Amniotic epithelial cell (primary cell): ENCODE measurements around the gene ATG101.

Source experiments
- DNase-seq: peaks from one replicate; pipeline ENCODE4 v3.0.0-alpha.2; 2010; ENCODE audit warnings: low read depth

ATG101 gene

GRCh38 chr12:52042706-52043385, 26.9 kb upstream of the ATG101 start:
- DNase-seq, result no peak

- DNase-seq, result no peak
Observed at GRCh38 chr12:52043386-52044212, 26.2 kb upstream of the ATG101 start.

- DNase-seq, result no peak
Observed at GRCh38 chr12:52044292-52044983, 25.3 kb upstream of the ATG101 start.

GRCh38 chr12:52045794-52046199, 24.0 kb upstream of the ATG101 start:
- DNase-seq, result no peak

- no peak for DNase-seq
Observed at GRCh38 chr12:52046859-52047258, 22.9 kb upstream of the ATG101 start.

DNA sequence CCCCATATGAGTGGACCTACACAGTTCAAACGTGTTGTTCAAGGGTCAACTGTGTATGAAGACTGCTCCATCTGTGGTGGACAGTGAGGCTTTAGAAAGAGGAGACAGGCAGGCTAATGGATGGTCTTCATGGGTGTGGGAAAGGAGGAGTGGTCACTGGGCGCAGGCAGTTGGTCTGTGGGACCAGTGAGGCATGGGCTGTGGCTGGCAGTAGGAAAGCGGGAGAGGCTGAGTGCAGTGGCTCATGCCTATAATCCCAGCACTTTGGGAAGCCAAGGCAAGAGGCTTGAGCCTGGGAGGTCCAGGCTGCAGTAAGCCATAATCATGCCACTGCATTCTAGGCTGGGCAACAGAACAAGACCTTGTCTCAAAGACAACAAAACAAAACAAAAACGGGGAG, 20.5 kb upstream of the ATG101 start:
- no peak for DNase-seq

DNA sequence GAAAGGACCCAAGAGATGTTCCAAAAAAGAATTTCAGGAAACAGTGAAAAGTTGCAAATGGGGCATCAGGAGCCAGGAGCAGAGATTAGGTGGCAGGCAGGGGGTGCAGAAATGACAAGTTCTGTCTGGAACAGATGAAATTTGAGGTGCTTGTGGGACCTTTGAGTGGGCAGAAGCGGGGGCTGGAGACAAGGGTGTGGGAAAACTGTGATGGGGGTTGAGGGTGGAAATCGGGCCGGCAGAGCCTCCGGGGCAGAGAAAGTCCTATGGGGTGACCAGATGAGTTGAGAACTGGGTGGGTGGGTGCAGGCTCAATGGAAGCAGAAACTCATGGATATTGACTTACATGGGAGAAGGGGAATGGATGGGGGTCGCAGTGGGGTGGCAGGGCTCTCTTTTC, 20.1 kb upstream of the ATG101 start:
- DNase-seq, result no peak

- DNase-seq, result no peak
Observed at GRCh38 chr12:52050116-52050757, 19.5 kb upstream of the ATG101 start.

DNA sequence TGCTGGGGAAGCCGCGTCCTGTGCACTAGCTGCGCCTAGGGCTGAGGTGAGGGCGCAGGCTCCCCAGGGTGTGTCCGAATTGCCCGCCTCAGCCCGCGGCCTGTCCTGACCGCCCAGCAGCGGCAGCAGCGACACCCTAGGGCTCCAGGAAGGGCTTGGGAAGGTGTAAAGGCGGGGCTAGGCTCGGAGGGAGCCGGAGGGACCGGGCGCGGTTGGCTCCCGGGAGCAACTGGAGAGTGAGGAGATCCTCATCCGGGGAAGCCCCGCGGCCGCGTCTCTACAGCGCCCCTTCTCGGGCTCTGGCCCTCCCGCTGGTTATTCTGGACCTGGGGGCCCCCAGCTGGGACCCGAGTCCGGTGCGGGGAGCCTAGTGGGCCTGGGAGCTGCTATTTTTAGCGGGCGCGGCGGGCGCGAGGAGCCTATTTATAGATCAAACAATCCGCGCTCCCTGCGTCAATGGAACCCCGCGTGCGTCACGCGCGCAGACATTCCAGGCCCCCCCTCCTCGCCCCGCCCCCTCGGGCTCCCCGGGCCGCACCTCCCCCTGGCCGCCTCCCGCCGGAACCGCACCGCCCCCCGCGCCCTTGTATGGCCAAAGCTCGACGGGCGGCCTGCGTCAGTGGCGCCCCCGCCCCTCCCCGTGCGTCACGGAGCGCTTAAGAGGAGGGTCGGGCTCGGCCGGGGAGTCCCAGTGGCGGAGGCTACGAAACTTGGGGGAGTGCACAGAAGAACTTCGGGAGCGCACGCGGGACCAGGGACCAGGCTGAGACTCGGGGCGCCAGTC, 18.8 kb upstream of the ATG101 start, which contains the start of gene NR4A1:
Gene NR4A1, plus strand, starts transcription at position 685 of the 784 bp plus-strand sequence. CDS start 2,887 bp downstream, outside the sequence.
- DNase-seq, result peak; percentile 85

GRCh38 chr12:52052468-52053186, 17.2 kb upstream of the ATG101 start:
- no peak for DNase-seq

- DNase-seq, result no peak
Observed at GRCh38 chr12:52053536-52054209, 16.1 kb upstream of the ATG101 start.

GRCh38 chr12:52054231-52054832, 15.4 kb upstream of the ATG101 start:
- DNase-seq, result no peak

- DNase-seq, result no peak
Observed at GRCh38 chr12:52054833-52055730, 14.7 kb upstream of the ATG101 start.

DNA sequence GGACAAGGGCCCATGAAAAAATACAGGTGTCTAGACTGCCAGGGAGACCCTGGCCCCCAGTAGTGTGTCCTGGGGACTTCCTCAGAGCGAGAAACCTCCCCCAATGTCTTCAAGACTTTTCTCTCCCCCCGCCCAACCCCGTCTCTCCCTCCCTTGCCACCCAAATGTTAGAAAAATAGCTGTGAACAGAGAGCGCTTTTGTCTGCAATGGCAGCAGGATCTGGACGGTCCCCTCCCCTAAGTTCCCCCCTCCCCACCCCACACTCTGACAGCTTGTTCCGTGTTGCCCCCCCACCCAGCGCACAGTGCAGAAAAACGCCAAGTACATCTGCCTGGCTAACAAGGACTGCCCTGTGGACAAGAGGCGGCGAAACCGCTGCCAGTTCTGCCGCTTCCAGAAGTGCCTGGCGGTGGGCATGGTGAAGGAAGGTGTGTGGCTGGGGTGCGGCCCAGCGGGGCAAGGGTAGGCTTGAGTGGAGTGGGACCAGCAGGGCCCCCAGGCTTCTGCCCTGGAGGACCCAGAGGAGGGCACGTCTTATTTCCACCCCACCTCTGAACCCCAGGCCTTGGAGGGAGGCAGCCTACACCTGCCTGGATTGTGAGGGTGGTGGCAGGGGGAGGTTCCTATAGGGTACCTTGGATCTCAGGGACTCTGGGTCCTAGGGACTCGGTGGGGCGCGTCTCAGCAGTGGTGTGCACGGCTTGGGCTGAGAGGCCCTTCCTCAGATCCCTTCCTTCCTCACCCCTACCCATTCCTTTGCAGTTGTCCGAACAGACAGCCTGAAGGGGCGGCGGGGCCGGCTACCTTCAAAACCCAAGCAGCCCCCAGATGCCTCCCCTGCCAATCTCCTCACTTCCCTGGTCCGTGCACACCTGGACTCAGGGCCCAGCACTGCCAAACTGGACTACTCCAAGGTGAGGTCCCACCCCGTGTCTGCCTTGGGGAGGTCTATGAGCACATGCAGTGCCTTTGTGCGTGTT, 13.8 kb upstream of the ATG101 start:
- DNase-seq, result no peak

GRCh38 chr12:52056801-52057637, 12.8 kb upstream of the ATG101 start:
- no peak for DNase-seq
